Panc1 (cell line): ENCODE data around the gene APOL2.
"Not testable (repeated sequence)": the region's sequence is repeated elsewhere in the genome, so short reads cannot be mapped to it uniquely, and the experiment has no call there.

Experiments used
- CTCF ChIP-seq: fragments of 450-650 bp; IDR thresholded peaks from 2 replicates; pipeline ENCODE4 v1.5.1; 2017; ENCODE audit warnings: mild to moderate bottlenecking
- POLR2AphosphoS5 ChIP-seq: IDR thresholded peaks from 2 replicates; pipeline ENCODE4 v1.6.1; 2012; ENCODE audit warnings: mild to moderate bottlenecking, low read depth, low read length, moderate library complexity
- SIN3A ChIP-seq: IDR thresholded peaks from 2 replicates; pipeline ENCODE4 v1.6.1; 2012; ENCODE audit warnings: low read depth, mild to moderate bottlenecking, low read length, moderate library complexity, borderline replicate concordance; ENCODE audit not compliant: insufficient read depth
- TCF7L2 ChIP-seq: IDR thresholded peaks from 2 replicates; pipeline ENCODE4 v1.6.1; 2011; ENCODE audit warnings: mild to moderate bottlenecking, low read depth, low read length, inconsistent platforms
- TF ChIP-seq, protein P1 (sequence below), 2 experiments: IDR thresholded peaks; 2 replicates each; pipeline ENCODE4 v1.6.1; 2011 to 2012; ENCODE audit warnings: low read depth in 2 of 2, control low read depth in 1 of 2, low read length in 1 of 2, mild to moderate bottlenecking in 1 of 2, moderate library complexity in 1 of 2; ENCODE audit not compliant: insufficient read depth in 1 of 2

GRCh38 chr22:36263216-36263673, 23.9 kb upstream of the APOL2 start:
- not testable (repeated sequence) for TF ChIP-seq CTCF, POLR2AphosphoS5, TCF7L2, SIN3A
- TF ChIP-seq, protein P1, sequence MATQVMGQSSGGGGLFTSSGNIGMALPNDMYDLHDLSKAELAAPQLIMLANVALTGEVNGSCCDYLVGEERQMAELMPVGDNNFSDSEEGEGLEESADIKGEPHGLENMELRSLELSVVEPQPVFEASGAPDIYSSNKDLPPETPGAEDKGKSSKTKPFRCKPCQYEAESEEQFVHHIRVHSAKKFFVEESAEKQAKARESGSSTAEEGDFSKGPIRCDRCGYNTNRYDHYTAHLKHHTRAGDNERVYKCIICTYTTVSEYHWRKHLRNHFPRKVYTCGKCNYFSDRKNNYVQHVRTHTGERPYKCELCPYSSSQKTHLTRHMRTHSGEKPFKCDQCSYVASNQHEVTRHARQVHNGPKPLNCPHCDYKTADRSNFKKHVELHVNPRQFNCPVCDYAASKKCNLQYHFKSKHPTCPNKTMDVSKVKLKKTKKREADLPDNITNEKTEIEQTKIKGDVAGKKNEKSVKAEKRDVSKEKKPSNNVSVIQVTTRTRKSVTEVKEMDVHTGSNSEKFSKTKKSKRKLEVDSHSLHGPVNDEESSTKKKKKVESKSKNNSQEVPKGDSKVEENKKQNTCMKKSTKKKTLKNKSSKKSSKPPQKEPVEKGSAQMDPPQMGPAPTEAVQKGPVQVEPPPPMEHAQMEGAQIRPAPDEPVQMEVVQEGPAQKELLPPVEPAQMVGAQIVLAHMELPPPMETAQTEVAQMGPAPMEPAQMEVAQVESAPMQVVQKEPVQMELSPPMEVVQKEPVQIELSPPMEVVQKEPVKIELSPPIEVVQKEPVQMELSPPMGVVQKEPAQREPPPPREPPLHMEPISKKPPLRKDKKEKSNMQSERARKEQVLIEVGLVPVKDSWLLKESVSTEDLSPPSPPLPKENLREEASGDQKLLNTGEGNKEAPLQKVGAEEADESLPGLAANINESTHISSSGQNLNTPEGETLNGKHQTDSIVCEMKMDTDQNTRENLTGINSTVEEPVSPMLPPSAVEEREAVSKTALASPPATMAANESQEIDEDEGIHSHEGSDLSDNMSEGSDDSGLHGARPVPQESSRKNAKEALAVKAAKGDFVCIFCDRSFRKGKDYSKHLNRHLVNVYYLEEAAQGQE (IDR thresholded peaks at IDR 0.05; ENCODE audit: insufficient read depth in 1 of 2, low read depth in 2 of 2, low read length in 1 of 2) = not testable (repeated sequence)
